Endothelial cell (in vitro differentiated cells): ENCODE results near the gene KLHL35. TPM values are rescaled to one million over a fixed set of nuclear protein-coding genes. Genes with fewer than 3 reads are reported as not detected.

Experiments
- DNase-seq: peaks from one replicate; pipeline ENCODE4 v3.0.0; 2021; ENCODE audit warnings: low spot score
- H3K27ac Mint-ChIP-seq: one replicate; pipeline ENCODE4 v1.8.0; 2021; ENCODE audit warnings: mixed read lengths, inconsistent platforms; ENCODE audit not compliant: unreplicated experiment
- H3K27me3 Mint-ChIP-seq: one replicate; pipeline ENCODE4 v1.8.0; 2021; ENCODE audit warnings: mild to moderate bottlenecking, moderate library complexity, mixed read lengths, inconsistent platforms; ENCODE audit not compliant: unreplicated experiment
- H3K36me3 Mint-ChIP-seq: one replicate; pipeline ENCODE4 v1.8.0; 2021; ENCODE audit warnings: mild to moderate bottlenecking, low read depth, mixed read lengths, inconsistent platforms; ENCODE audit not compliant: unreplicated experiment
- H3K4me1 Mint-ChIP-seq: one replicate; pipeline ENCODE4 v1.8.0; 2021; ENCODE audit warnings: mild to moderate bottlenecking, mixed read lengths, inconsistent platforms; ENCODE audit not compliant: unreplicated experiment
- H3K4me3 Mint-ChIP-seq: one replicate; pipeline ENCODE4 v1.8.0; 2021; ENCODE audit warnings: mild to moderate bottlenecking, mixed read lengths, inconsistent platforms; ENCODE audit not compliant: unreplicated experiment
- H3K9me3 Mint-ChIP-seq: one replicate; pipeline ENCODE4 v1.8.0; 2021; ENCODE audit warnings: mixed read lengths, inconsistent platforms; ENCODE audit not compliant: unreplicated experiment
- CTCF ChIP-seq: fragments of 200-600 bp; sonication (generic); IDR thresholded peaks from one replicate; pipeline ENCODE4 v1.5.0; 2021; ENCODE audit warnings: antibody characterized with exemption; ENCODE audit not compliant: unreplicated experiment
- total RNA-seq: library from RNA; stranded (reverse); fragmentation: NEBNext Ultra II Directional; extraction: Animal tissue kit (Norgen Biotek cat#: 25700); gene quantifications from one replicate; pipeline ENCODE4 v1.2.1, GENCODE V29; 2021; ENCODE audit not compliant: unreplicated experiment

KLHL35 gene
- total RNA-seq, 1 donor from 2014 or later = 2.8 TPM

GRCh38 chr11:75463106-75463774, 30.2 kb upstream of the KLHL35 start:
- H3K36me3 Mint-ChIP-seq = peaks cover 59% of the 10 kb centered on the region
- H3K4me3 Mint-ChIP-seq = peak overlapping the region; percentile 81
- H3K9me3 Mint-ChIP-seq = no peaks in the 10 kb centered on the region
- TF ChIP-seq CTCF = no peak
- peaks cover 73% of the 10 kb centered on the region for H3K4me1 Mint-ChIP-seq
- peaks cover 31% of the 10 kb centered on the region for H3K27me3 Mint-ChIP-seq
- DNase-seq = peak; percentile 50
- H3K27ac Mint-ChIP-seq = peak overlapping the region; percentile 98

DNA sequence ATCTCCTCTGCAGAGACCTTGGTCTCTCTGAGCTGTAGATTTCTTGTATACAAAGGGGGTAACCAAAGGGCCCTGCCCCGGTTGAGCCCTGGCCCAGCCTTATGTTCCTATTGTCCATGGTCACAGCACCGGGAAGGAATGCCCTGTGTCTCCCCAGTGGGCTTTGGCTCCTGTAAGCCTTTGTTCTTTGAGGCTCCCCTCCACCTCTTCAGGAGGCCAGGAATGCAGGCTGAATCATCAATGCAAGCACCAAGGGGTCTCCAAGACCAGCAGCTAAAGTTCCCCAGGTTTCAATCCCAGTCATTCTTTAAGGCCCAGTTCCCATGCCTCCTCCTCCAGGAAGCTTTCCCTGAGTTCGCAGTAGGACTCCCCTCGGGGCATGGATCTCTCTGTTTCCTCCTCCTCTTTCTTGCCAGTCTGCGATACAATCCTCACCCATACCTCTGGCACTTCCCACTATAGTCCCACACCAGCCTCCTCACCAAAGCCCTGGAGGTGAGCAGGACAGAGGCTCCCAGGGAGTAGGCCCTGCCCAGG, 29.2 kb upstream of the KLHL35 start:
- no peak for DNase-seq
- peaks cover 66% of the 10 kb centered on the region for H3K4me1 Mint-ChIP-seq
- no peak for TF ChIP-seq CTCF
- H3K9me3 Mint-ChIP-seq = no peaks in the 10 kb centered on the region
- H3K27me3 Mint-ChIP-seq = peaks cover 31% of the 10 kb centered on the region
- peak overlapping the region; percentile 98 for H3K27ac Mint-ChIP-seq
- peak overlapping the region; percentile 76 for H3K4me3 Mint-ChIP-seq
- peaks cover 63% of the 10 kb centered on the region for H3K36me3 Mint-ChIP-seq

DNA sequence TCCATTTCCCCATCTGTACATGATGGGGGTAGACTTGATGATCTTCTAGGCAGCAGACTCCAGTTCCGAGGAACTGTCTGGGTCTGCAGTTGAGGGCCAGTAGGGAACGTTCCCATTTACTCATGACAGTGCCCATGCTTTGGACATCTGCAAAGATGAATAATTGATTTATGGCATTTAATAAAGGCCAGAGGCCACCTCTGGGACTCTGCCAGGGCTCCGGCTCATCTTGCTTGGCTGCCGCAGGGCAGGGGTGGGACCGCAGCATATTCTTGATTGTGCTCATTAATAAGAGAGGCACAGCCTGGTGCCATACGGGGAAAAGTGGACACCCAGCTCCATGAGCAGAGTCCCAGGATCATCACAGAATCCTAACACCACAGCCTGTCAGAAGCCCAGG, 28.1 kb upstream of the KLHL35 start:
- H3K36me3 Mint-ChIP-seq = peaks cover 63% of the 10 kb centered on the region
- TF ChIP-seq CTCF = no peak

DNA sequence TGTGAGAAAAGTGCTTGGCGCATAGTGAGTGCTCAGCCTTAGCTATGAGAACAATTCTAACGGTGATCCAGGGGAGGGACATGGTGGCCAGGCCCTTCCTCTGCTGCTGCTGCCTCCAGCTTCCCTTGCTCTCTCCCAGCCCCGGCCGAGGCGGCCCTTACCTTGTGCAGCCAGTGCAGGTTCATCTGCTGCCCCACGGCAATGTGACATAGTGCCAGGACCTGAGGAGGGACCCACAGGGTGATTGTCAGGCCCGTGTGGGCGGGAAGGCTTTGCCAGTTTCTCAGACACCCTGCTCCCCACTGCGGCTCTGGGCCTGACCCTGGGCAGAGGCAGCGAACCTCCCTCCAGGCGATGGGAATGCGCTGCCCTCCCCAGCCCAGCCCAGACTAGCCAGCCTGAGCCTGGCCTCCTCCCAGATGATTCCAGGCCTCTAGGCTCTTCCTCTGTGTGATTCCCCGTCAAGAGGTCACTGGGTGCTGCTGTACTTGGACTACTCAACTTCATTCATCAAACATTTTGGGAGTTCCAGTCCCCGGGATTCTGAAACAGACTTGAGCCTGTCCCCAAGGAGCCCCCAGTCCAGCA, 23.7 kb upstream of the KLHL35 start:
- H3K36me3 Mint-ChIP-seq = peaks cover 68% of the 10 kb centered on the region
- peaks cover 17% of the 10 kb centered on the region for H3K27me3 Mint-ChIP-seq
- DNase-seq = no peak
- H3K4me1 Mint-ChIP-seq = peaks cover 41% of the 10 kb centered on the region
- no peak overlapping the region for H3K27ac Mint-ChIP-seq
- TF ChIP-seq CTCF = no peak
- no peak overlapping the region for H3K4me3 Mint-ChIP-seq
- H3K9me3 Mint-ChIP-seq = no peaks in the 10 kb centered on the region

More for the DNA sequence above, 28.1 kb upstream of the KLHL35 start:
- Mint-ChIP-seq H3K27ac (peak overlapping the region; percentile 64), H3K9me3 (no peaks in the 10 kb centered on the region), H3K4me1 (peaks cover 58% of the 10 kb centered on the region), H3K27me3 (peaks cover 28% of the 10 kb centered on the region), H3K4me3 (no peak overlapping the region)
- no peak for DNase-seq

- peaks cover 55% of the 10 kb centered on the region for H3K36me3 Mint-ChIP-seq
- H3K4me1 Mint-ChIP-seq = peaks cover 36% of the 10 kb centered on the region
- no peak for DNase-seq
- TF ChIP-seq CTCF = no peak
- H3K9me3 Mint-ChIP-seq = no peaks in the 10 kb centered on the region
- peaks cover 25% of the 10 kb centered on the region for H3K27me3 Mint-ChIP-seq
- H3K4me3 Mint-ChIP-seq = peak overlapping the region; percentile 73
- H3K27ac Mint-ChIP-seq = peak overlapping the region; percentile 36
Measured at GRCh38 chr11:75454987-75455386, 22.0 kb upstream of the KLHL35 start.
